HG03378 (cell line): ENCODE results near the gene C1QTNF12.

ENCODE experiments used
- ATAC-seq: cut with Tn5 transposase; IDR thresholded peaks from one replicate; pipeline ENCODE4 v1.9.1; 2021; ENCODE audit warnings: mild to moderate bottlenecking, moderate library complexity; ENCODE audit not compliant: unreplicated experiment

C1QTNF12 gene

GRCh38 chr1:1215881-1216605, 30.5 kb downstream of the C1QTNF12 start:
- ATAC-seq, result no peak

GRCh38 chr1:1215080-1215676, 31.3 kb downstream of the C1QTNF12 start:
- ATAC-seq, result no peak

GRCh38 chr1:1213345-1214265, 32.9 kb downstream of the C1QTNF12 start, which contains the start of gene TNFRSF4:
TSS of gene TNFRSF4 (minus strand) at chr1:1214153. CDS start at chr1:1214127, 26 bp downstream.
- ATAC-seq, result no peak

GRCh38 chr1:1212780-1213344, 33.7 kb downstream of the C1QTNF12 start:
- ATAC-seq, result no peak

- no peak for ATAC-seq
These were observed 34.7 kb downstream of the C1QTNF12 start for GRCh38 chr1:1211541-1212441.

- ATAC-seq, result no peak
These were observed 35.6 kb downstream of the C1QTNF12 start for GRCh38 chr1:1210726-1211540.

GRCh38 chr1:1208713-1209433, 37.6 kb downstream of the C1QTNF12 start:
- ATAC-seq, result no peak

- no peak for ATAC-seq
These were observed 39.0 kb downstream of the C1QTNF12 start for GRCh38 chr1:1207571-1207892.

GRCh38 chr1:1206966-1207531, 39.5 kb downstream of the C1QTNF12 start:
- ATAC-seq, result no peak

GRCh38 chr1:1206376-1206965, 40.1 kb downstream of the C1QTNF12 start, which contains the start of gene TNFRSF18:
TSS of gene TNFRSF18 (minus strand) at chr1:1206592. CDS start at chr1:1206571, 21 bp downstream.
- ATAC-seq, result no peak

GRCh38 chr1:1205769-1206375, 40.6 kb downstream of the C1QTNF12 start:
- no peak for ATAC-seq

- no peak for ATAC-seq
These were observed 41.3 kb downstream of the C1QTNF12 start for GRCh38 chr1:1204998-1205768.

GRCh38 chr1:1204425-1204920, 42.0 kb downstream of the C1QTNF12 start:
- no peak for ATAC-seq

GRCh38 chr1:1203561-1204424, 42.7 kb downstream of the C1QTNF12 start:
- no peak for ATAC-seq

GRCh38 chr1:1202831-1203560, 43.5 kb downstream of the C1QTNF12 start:
- no peak for ATAC-seq
